ENCODE results near the gene KLRF2. TPM values are rescaled to one million over a fixed set of nuclear protein-coding genes. Genes with fewer than 3 reads are reported as not detected.
A peak's percentile ranks its signal among the peaks of the same experiment; 100 is the strongest.

The KLRF2 gene
- total and polyA plus RNA-seq, 2 of the 8 experiments (the other 6 are each of a cell fraction or from before 2014, with no cell fraction given) = not detected

DNA sequence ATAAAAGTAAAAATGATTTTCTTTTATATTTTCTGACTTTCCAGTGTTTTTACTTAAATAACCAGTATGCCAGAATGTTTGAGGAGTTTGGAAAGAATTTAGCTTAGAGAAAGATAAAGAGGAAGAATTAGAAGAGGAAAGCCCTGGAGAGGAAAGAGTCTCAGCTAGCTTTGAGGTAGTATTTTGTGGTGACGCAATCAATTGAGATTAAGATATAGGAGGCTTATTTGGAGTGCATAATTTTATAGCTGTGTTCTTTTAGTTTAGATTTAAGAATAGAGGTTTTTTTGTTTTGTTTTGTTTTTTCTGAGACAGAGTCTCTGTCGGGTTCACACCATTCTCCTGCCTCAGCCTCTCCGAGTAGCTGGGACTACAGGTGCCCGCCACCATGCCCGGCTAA, 30.2 kb upstream of the KLRF2 start:
- H4K20me1 ChIP-seq (replicated peaks in 1 of 2; ENCODE audit: control insufficient read depth in 1 of 2, insufficient read depth in 2 of 2, low read length in 2 of 2) = no peaks in the 10 kb centered on the region
- ChIA-PET POLR2A (ENCODE audit: partially characterized antibody) (no interaction called here), CTCF (ENCODE audit: partially characterized antibody) (interaction anchor here (0.6 to 1.5 kb wide), 3 partner anchors 20 to 106 kb away, joined by 3 to 4 read pairs (median 3); no protein-coding TSS in a partner anchor)
- FAIRE-seq = no peak
- no peak for TF ChIP-seq JUN (IDR thresholded peaks at IDR 0.05; ENCODE audit: low read depth, low read length)
- peak; percentile 40; the same call in 1 of the 2 replicates for TF ChIP-seq CEBPB (IDR thresholded peaks at IDR 0.05; ENCODE audit: low read depth, low read length)
- no peak overlapping the region for H2BK15ac ChIP-seq (ENCODE audit: low read length)
- no peak overlapping the region for H3K4me3 ChIP-seq (ENCODE audit: extremely low read depth in 1 of 4, insufficient read depth in 2 of 4, low read depth in 3 of 4, low read length in 4 of 4)
- no peak overlapping the region for H3K56ac ChIP-seq (replicated peaks; ENCODE audit: insufficient read length, low read depth, low read length)
- no peak for DNase-seq (ENCODE audit: low read depth in 1 of 2, low spot score in 2 of 2)
- no peaks in the 10 kb centered on the region for H3K9me3 ChIP-seq (ENCODE audit: insufficient read depth in 2 of 2, low read depth in 1 of 2, low read length in 1 of 2)
- no peak overlapping the region for H2BK120ac ChIP-seq (replicated peaks; ENCODE audit: low read depth, low read length)
- no peaks in the 10 kb centered on the region for H3K79me2 ChIP-seq (ENCODE audit: control insufficient read depth in 1 of 2, insufficient read depth in 2 of 2, low read length in 2 of 2)
- H4K91ac ChIP-seq (replicated peaks; ENCODE audit: insufficient read length, low read length) = no peak overlapping the region
- H3K4ac ChIP-seq (replicated peaks; ENCODE audit: insufficient read length, low read depth, low read length) = no peak overlapping the region
- no peaks in the 10 kb centered on the region for H3K27me3 ChIP-seq (replicated peaks in 1 of 4; ENCODE audit: control insufficient read depth in 3 of 4, extremely low read depth in 1 of 4, insufficient read depth in 3 of 4, low read length in 3 of 4)
- H3K14ac ChIP-seq (ENCODE audit: insufficient read length) = no peak overlapping the region
- no peaks in the 10 kb centered on the region for H3K36me3 ChIP-seq (ENCODE audit: control insufficient read depth in 2 of 4, insufficient read depth in 4 of 4, low read length in 3 of 4)
- H3K4me1 ChIP-seq (replicated peaks in 1 of 4; ENCODE audit: control insufficient read depth in 3 of 4, insufficient read depth in 4 of 4, low read length in 3 of 4) = no peaks in the 10 kb centered on the region
- H2BK5ac ChIP-seq (ENCODE audit: low read depth, low read length) = no peak overlapping the region
- H2AFZ ChIP-seq (ENCODE audit: low read length) = no peak overlapping the region
- 97% methylated on average over 5 of the region's 5 CpGs; no CpG with 5 or more reads in 1 of the 2 experiments for WGBS, 2 experiments (ENCODE audit: extremely low coverage in 1 of 2, insufficient coverage in 1 of 2, insufficient read length in 1 of 2, insufficient replicate concordance in 2 of 2, low coverage in 1 of 2, low lambda C conversion rate in 2 of 2, missing lambda C conversion rate in 1 of 2)
- no peaks in the 10 kb centered on the region for H3K79me1 ChIP-seq (ENCODE audit: low read depth, low read length)
- H4K8ac ChIP-seq (ENCODE audit: extremely low read depth, insufficient read depth, low read length) = no peak overlapping the region
- H3K23ac ChIP-seq (ENCODE audit: insufficient read length) = no peak overlapping the region
- H2AK5ac ChIP-seq (ENCODE audit: low read depth, low read length) = no peak overlapping the region
- no peaks in the 10 kb centered on the region for H3K23me2 ChIP-seq (ENCODE audit: low read depth, low read length)
- no peak overlapping the region for H3K27ac ChIP-seq (ENCODE audit: low read depth, low read length)
- H4K5ac ChIP-seq (ENCODE audit: insufficient read length, low read depth, low read length) = no peak overlapping the region
- H3K4me2 ChIP-seq (ENCODE audit: insufficient read depth in 1 of 2, low read depth in 2 of 2, low read length in 2 of 2) = no peak overlapping the region
- no peak overlapping the region for H3K18ac ChIP-seq (ENCODE audit: extremely low read depth, low read length)
- H2BK12ac ChIP-seq (ENCODE audit: low read depth, low read length) = no peak overlapping the region
- H2BK20ac ChIP-seq (ENCODE audit: low read length) = no peak overlapping the region
- no peak overlapping the region for H3K9ac ChIP-seq (replicated peaks in 1 of 4; ENCODE audit: extremely low read depth in 1 of 4, low read depth in 3 of 4, low read length in 3 of 4)
